ENCODE results near the gene PRRC2B. TPM values are rescaled to one million over a fixed set of nuclear protein-coding genes. Genes with fewer than 3 reads are reported as not detected.

The PRRC2B gene
- total and polyA plus RNA-seq, 2 of the 8 experiments (the other 6 are each of a cell fraction or from before 2014, with no cell fraction given): 37.3 to 249 TPM

DNA sequence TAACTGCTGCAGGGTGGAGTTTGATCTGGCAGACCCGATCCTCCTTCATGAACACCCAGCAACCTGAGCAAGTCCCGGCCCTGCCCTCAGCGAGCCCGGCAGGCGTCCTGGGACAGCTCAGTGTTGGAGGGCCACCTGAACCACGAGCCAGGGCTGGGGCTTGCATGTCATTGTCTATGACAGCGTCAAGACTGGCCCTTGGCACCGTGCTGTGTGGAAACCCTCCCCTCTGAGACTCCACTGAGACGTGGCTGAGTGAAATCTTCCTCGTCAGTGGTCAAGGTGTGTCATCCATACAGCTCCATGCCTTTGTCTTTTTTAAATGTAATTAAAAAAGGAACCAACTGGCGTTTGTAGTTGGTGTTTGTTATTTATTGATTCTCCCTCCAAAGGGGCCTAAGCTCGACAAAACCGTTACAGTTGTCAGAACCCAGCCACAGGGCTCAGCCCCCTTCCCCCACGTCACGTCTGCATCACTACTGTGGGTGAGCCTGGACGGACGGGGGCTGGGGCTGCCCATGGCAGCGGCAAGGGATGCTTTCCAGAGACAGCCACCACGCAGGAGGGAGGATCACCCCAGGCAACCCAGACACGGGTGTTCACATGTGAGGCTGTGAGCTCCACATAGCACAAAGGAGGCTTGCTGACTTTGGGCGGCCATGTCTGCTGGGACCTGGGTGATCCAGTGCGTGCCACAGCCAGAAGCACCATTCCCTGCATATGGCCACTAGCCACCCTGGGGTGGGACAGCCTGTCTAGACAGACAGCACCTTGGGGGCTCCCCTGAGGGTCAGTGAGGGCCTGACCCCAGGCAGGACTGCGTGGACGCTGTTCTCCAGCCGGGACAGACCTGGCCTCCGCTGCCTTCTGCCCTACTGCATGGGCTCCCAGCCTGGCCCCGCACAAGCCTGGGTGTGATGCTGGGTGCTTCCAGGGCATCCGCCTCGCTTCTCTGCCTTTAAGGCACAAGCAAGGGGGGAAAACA lies 129.9 kb downstream of the PRRC2B start:
- Histone ChIP-seq H3K27ac (ENCODE audit: low read depth, low read length) (no peak overlapping the region), H3K27me3 (replicated peaks in 1 of 4; ENCODE audit: control insufficient read depth in 3 of 4, extremely low read depth in 1 of 4, insufficient read depth in 3 of 4, low read length in 3 of 4) (no peaks in the 10 kb centered on the region)
- CTCF ChIA-PET (ENCODE audit: partially characterized antibody): interaction anchor here (0.8 to 1.1 kb wide), 2 partner anchors 39 to 214 kb away, joined by 3 read pairs; no protein-coding TSS in a partner anchor

More for the DNA sequence above, 129.9 kb downstream of the PRRC2B start:
- FAIRE-seq: no peak
- no peak overlapping the region for H2BK20ac ChIP-seq (ENCODE audit: low read length)
- H2AFZ ChIP-seq (ENCODE audit: low read length): no peak overlapping the region
- H4K8ac ChIP-seq (ENCODE audit: extremely low read depth, insufficient read depth, low read length): no peak overlapping the region; the same call in 1 of the 2 replicates
- H3K4ac ChIP-seq (replicated peaks; ENCODE audit: insufficient read length, low read depth, low read length): no peak overlapping the region
- POLR2A ChIA-PET (ENCODE audit: partially characterized antibody): interaction anchor here (0.7 to 2.9 kb wide), 7 partner anchors 10 to 362 kb away, joined by 3 to 24 read pairs (median 3); no protein-coding TSS in a partner anchor
- H3K4me3 ChIP-seq (ENCODE audit: extremely low read depth in 1 of 4, insufficient read depth in 2 of 4, low read depth in 3 of 4, low read length in 4 of 4): no peak overlapping the region
- H2AK5ac ChIP-seq (ENCODE audit: low read depth, low read length): no peak overlapping the region
- no peak overlapping the region for H3K14ac ChIP-seq (ENCODE audit: insufficient read length)
- H3K4me1 ChIP-seq (replicated peaks in 1 of 4; ENCODE audit: control insufficient read depth in 3 of 4, insufficient read depth in 4 of 4, low read length in 3 of 4): no peaks in the 10 kb centered on the region
- H3K18ac ChIP-seq (ENCODE audit: extremely low read depth, low read length): no peak overlapping the region
- H3K23ac ChIP-seq (ENCODE audit: insufficient read length): no peak overlapping the region
- no peak for DNase-seq (ENCODE audit: low read depth in 1 of 2, low spot score in 2 of 2)
- no peak overlapping the region for H2BK5ac ChIP-seq (ENCODE audit: low read depth, low read length)
- no peak overlapping the region for H3K4me2 ChIP-seq (ENCODE audit: insufficient read depth in 1 of 2, low read depth in 2 of 2, low read length in 2 of 2)
- WGBS, 2 experiments (ENCODE audit: extremely low coverage in 1 of 2, insufficient coverage in 1 of 2, insufficient read length in 1 of 2, insufficient replicate concordance in 2 of 2, low coverage in 1 of 2, low lambda C conversion rate in 2 of 2, missing lambda C conversion rate in 1 of 2): 91% methylated on average over 27 of the region's 29 CpGs; no CpG with 5 or more reads in 1 of the 2 experiments
- peaks cover 5% of the 10 kb centered on the region in 2 experiments for H4K20me1 ChIP-seq (replicated peaks in 1 of 2; ENCODE audit: control insufficient read depth in 1 of 2, insufficient read depth in 2 of 2, low read length in 2 of 2)
- no peak overlapping the region for H2BK15ac ChIP-seq (ENCODE audit: low read length)
- H3K9ac ChIP-seq (replicated peaks in 1 of 4; ENCODE audit: extremely low read depth in 1 of 4, low read depth in 3 of 4, low read length in 3 of 4): no peak overlapping the region
- TF ChIP-seq POLR2AphosphoS5 (IDR thresholded peaks at IDR 0.05; ENCODE audit: low read depth, low read length) (0 out of 2 replicates have a peak, but pooled peaks have one; percentile 65), BRCA1 (IDR thresholded peaks at IDR 0.05; ENCODE audit: low read depth, low read length) (no peak), GTF2F1 (IDR thresholded peaks at IDR 0.05; ENCODE audit: borderline replicate concordance, low read depth, low read length) (no peak), GABPA (IDR thresholded peaks at IDR 0.05; ENCODE audit: borderline replicate concordance, insufficient read depth, low read length) (no peak)
- H3K79me1 ChIP-seq (ENCODE audit: low read depth, low read length): no peaks in the 10 kb centered on the region
- H3K23me2 ChIP-seq (ENCODE audit: low read depth, low read length): no peaks in the 10 kb centered on the region
- H3K9me3 ChIP-seq (ENCODE audit: insufficient read depth in 2 of 2, low read depth in 1 of 2, low read length in 1 of 2): no peaks in the 10 kb centered on the region
- peaks cover 17 to 78% (median 47%) of the 10 kb centered on the region in 4 experiments; a peak in 7 of 8 replicates for H3K36me3 ChIP-seq (ENCODE audit: control insufficient read depth in 2 of 4, insufficient read depth in 4 of 4, low read length in 3 of 4)
- H3K79me2 ChIP-seq (ENCODE audit: control insufficient read depth in 1 of 2, insufficient read depth in 2 of 2, low read length in 2 of 2): no peaks in the 10 kb centered on the region
- H4K5ac ChIP-seq (ENCODE audit: insufficient read length, low read depth, low read length): no peak overlapping the region
- no peak overlapping the region for H4K91ac ChIP-seq (replicated peaks; ENCODE audit: insufficient read length, low read length)
- H2BK12ac ChIP-seq (ENCODE audit: low read depth, low read length): no peak overlapping the region
- no peak overlapping the region for H3K56ac ChIP-seq (replicated peaks; ENCODE audit: insufficient read length, low read depth, low read length)
- no peak overlapping the region for H2BK120ac ChIP-seq (replicated peaks; ENCODE audit: low read depth, low read length)

Measured in H1 (cell line).